GM19395 (cell line): ENCODE results near the gene GTF2A2.
"Not testable (repeated sequence)": the region's sequence is repeated elsewhere in the genome, so short reads cannot be mapped to it uniquely, and the experiment has no call there.

Experiments used
- ATAC-seq: cut with Tn5 transposase; IDR thresholded peaks from one replicate; pipeline ENCODE4 v1.9.1; 2021; ENCODE audit warnings: mild to moderate bottlenecking, moderate library complexity; ENCODE audit not compliant: unreplicated experiment

Gene GTF2A2

DNA sequence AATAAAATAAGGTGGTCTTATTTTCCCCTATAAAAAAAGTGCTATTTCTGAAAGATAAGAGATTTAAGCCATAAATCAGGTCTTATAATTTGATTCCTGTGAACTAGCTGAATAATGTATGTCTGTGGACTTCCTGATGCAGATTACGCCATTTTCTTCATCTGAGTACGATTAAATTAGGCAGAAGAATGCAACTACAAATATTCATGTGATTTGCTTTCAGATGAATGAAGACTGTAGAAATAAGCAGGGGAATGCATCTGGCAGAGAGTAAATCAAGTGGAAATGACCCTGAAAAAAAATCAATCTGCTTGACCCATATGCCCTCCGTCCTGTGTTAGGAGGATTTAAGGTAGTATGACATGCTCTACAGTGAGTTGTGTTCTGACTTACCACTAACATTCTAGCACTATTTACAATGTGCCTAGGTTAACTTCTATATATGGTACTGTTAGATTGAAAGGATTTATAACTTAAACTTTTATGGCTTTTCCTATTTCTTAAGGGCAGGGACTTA, 17.1 kb upstream of the GTF2A2 start:
- ATAC-seq, result no peak

GRCh38 chr15:59668556-59668955, 11.2 kb upstream of the GTF2A2 start:
- no peak for ATAC-seq

DNA sequence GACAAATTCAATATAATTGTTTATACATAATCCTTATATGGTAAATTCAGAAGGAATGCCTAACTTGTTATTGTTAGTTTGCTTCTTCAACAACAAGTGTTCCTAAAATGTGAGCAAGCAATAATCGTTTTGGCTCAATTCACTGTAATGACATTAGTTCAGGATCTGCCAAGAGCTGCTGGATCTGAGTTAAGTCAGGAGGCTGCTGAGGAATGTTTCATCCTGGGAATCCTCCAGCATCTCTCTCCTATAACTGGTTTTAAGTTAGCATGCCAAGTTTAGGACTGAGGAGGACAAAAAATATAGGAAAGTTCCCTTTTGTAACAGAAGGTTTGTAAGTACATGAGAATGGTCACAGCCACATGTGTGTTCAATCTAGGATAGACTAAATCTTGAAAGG, 4.9 kb upstream of the GTF2A2 start:
- no peak for ATAC-seq

GRCh38 chr15:59659366-59659765, 2.1 kb upstream of the GTF2A2 start:
- no peak for ATAC-seq

DNA sequence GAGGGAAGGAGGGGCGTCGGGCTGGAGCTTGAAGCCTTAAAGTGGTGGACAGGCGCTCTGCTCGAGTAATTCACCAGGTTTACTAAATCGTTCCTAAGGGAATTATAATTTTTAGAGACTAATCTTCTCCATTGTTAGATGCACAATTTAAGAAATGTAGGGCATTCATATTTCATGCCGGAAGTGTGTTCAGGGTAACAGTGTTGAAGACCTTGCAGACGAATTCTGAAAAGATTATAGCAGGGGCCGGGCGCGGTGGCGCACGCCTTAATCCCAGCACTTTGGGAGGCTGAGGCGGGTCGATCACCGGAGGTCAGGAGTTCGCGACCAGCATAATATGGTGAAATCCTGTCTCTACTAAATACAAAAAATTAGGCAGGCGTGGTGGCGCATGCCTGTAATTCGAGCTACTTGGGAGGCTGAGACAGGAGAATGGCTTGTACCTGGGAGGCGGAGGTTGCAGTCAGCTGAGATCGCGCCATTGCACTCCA, 365 bp upstream of the GTF2A2 start:
- ATAC-seq, result peak; percentile 6

DNA sequence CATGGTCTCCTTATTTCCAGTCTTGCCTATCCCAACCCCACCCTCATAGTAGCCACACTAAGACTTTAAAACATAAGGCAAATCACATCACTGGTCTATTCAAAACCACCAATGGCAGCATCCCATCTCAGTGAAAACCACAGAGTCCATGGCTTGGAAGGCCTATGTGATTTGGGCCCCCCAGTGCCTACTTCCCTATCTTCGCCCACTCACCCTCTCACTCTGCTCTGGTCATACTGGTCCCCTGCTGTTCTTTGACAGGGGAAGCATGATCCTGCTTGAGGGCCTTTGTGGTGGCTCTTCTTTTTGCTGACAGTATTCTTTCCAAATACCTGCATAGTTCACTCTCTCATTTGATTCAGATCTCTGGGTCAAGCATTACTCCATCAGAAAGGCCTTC, 3.3 kb downstream of the GTF2A2 start:
- no peak for ATAC-seq

- ATAC-seq, result no peak
These were observed 7.7 kb downstream of the GTF2A2 start for GRCh38 chr15:59649603-59650002.

DNA sequence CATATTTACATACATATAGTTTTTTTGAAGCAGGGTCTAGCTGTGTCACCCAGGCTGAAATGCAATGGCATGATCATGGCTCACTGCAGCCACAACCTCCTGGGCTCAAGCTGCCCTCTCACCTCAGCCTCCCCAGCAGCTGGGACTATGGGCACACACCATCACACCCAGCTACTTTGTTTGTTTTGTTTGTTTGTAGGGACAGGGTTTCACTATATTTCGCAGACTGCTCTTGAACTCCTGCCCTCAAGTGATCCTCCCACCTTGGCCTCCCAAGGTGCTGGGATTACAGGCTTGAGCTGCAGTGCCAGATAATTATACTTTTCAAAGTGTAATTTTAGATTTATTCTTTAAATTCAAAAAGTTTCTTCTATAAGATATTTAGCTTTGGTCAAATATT, 10.2 kb downstream of the GTF2A2 start:
- no peak for ATAC-seq

DNA sequence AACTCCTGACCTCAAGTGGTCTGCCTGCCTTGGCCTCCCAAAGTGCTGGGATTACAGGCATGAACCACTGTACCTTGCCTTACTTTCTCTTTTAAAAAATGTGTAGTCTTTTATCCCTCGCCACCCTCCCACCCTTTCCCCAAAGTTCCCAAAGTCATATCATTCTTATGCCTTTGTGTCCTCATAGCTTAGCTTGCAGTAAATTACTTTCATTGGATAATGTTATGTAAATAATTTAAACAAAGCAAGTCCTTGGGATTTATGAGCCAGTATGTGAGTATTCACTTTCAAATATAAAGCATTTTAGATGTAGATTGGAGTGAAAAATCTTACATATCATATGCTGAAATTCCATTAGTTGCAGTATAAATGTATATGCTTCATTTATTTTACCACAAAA, 11.0 kb downstream of the GTF2A2 start:
- no peak for ATAC-seq

GRCh38 chr15:59645812-59646211, 11.5 kb downstream of the GTF2A2 start:
- not testable (repeated sequence) for ATAC-seq

DNA sequence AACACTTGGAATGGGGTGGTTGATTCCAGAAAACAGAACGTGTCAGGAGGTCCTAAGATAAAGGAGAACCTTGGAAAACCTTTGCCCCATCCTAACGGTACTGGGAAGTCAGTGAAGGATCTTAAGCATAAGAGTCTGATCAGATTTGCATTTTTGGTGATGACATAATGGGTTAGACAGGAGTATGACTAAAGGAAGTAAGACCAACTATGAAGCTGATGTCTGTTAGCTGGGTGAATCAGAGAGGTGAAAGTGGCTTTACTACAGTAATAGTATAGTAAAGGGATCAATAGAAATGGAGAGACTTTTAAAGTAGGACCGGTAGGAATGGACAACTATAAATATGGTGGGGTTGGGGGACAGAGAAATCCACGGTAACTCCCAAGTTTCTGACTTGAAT, 12.6 kb downstream of the GTF2A2 start:
- ATAC-seq, result no peak

- ATAC-seq, result no peak
These were observed 15.0 kb downstream of the GTF2A2 start for GRCh38 chr15:59642351-59642750.

GRCh38 chr15:59637507-59637906, 19.8 kb downstream of the GTF2A2 start:
- ATAC-seq, result not testable (repeated sequence)

GRCh38 chr15:59636184-59636583, 21.1 kb downstream of the GTF2A2 start:
- ATAC-seq, result no peak

GRCh38 chr15:59632714-59633113, 24.6 kb downstream of the GTF2A2 start:
- ATAC-seq, result no peak

GRCh38 chr15:59622289-59622688, 35.0 kb downstream of the GTF2A2 start:
- peak; percentile 73 for ATAC-seq

DNA sequence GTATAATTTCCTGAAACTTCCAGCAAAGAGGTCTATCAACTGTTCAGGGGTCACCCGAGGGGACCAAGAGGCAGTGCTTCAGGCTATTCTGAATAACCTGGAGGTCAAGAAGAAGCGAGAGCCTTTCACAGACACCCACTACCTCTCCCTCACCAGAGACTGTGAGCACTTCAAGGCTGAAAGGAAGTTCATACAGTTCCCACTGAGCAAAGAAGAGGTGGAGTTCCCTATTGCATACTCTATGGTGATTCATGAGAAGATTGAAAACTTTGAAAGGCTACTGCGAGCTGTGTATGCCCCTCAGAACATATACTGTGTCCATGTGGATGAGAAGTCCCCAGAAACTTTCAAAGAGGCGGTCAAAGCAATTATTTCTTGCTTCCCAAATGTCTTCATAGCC, 38.9 kb downstream of the GTF2A2 start:
- ATAC-seq, result no peak

DNA sequence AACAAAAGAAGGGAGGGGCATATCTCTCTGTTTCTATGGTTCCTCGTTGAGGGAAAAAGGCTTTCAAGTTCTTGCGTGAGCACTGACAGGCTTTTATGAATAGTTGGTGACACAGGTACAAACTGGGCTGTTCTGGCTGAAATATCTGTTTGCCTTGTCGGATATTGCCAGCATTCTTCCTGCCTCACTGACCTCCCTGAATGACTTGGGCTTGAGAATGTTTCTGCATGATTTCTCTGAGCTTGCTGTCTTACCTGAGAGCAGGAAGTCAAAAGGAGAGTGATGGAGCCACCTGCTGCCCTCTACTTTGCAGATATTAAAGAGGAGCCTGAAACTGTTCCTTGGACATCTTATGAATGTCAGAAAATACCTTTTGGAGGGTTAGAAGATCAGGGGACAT, 40.9 kb downstream of the GTF2A2 start:
- ATAC-seq, result no peak

GRCh38 chr15:59615661-59616060, 41.7 kb downstream of the GTF2A2 start:
- ATAC-seq, result no peak

DNA sequence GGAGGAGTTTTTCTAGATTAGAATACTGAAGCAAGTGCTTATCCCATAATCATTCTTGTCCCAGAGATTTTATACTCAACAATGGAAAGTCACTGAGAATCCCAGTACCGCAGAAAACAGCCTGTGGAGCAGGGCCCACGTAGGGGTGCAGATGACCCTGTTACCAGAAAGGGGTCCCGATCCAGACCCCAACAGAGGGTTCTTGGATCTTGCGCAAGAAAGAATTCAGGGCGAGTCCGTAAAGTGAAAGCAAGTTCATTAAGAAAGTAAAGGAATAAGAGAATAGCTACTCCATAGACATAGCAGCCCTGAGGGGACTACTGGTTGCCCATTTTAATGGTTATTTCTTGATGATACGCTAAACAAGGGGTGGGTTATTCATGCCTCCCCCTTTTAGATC, 43.2 kb downstream of the GTF2A2 start:
- ATAC-seq, result no peak

DNA sequence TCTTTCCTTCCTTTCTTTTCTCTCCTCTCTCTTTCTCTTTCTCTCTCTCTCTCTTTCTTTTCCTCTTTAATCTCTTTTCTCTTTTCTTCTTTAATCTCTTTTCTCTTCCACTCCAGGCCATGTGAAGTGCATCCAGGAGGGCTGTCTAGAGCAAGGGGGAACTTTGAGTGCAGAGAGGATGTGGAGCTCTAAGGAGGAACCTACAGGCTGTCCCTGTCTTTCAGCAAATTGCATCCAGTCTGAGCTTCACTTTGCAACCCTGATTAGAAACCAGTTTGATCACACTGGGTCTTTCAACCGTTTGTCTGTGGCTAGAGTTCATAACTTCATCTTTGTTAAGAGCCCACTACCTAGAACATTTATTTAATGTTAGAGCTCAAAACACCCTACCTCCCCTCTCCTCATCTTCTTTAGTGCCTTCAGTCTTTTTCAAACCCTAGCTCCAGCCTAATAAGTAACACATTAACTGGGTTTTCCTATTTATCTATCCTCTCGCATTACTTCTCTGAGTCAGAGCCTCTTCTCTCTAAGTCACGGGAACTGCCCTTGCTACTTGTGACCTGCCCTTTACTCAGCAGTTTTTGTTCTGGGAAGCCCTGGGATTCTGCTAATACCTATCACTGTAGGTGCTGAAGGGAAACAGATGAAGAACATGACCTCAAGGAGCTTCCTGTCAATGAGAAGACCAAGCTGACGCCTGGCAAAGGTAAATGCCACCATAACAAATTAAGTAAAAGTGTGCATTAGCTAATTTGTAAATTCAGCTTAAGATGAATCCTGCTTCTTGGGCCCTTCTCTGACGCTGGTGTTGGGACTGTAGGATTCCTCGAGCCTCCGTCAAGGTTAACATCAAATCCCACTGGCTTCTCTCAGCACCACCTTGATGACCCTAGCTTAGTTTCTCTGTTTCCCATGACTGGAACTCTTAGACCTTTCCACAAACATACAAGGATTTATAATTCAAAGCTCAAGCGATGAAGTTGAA, 45.7 kb downstream of the GTF2A2 start, which contains the start of gene GCNT3:
GCNT3 (plus strand) TSS at position 508 of the 985 bp plus-strand sequence. CDS start 6,456 bp downstream, outside the sequence.
- ATAC-seq, result no peak
